CD4-positive, alpha-beta T cell treated with Interleukin-2 at 100 ng/mL for 4 hours (primary cell): ENCODE measurements around the gene C1orf159.
"Not testable (repeated sequence)": the region's sequence is repeated elsewhere in the genome, so short reads cannot be mapped to it uniquely, and the experiment has no call there.

Source experiments
- DNase-seq: peaks from one replicate; pipeline ENCODE4 v3.0.0-alpha.2; 2020; ENCODE audit warnings: low spot score

Gene C1orf159

DNA sequence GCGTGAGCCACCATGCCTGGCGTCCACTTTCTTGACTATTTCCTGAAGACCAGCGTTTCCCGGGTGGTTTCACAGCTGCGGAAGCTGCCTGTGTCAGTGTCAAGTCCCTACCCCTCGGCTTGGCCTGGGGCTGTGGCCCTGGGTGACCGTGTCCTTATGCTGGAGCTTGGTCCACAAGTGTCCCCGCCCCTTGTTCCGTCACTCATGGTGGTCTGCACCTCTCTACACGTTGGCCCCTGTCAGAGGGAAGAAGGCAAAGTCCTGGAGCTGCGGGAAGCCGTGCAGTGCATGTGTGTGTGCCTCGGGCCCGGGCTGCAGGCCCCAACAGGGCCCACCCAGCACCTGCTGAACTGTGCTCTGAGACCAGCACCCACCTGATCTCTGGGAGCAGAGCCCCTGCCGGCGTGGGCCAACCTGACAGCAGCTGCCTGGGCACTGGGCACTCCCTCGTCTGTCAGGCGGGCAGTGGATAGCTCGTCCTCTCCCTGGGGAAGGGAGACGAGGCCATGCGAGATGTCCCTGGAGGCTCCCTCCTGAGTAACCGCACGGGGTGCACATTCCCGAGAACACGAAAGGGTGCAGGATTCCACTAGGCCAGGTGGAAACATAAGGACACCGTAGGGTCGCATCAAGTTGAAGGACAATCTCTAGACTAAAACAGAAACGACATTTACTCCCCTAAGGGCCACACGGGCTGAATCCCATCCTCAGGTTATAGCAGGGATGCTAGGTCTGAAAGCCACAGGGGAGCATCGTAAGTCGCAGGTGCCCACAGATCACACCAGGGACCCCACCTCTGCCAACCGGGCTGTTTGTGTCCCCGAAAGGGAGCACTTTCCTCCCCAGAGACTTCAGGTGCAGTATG is 2.4 kb upstream of the C1orf159 start:
- DNase-seq: no peak

GRCh38 chr1:1117469-1117831 is 1.6 kb upstream of the C1orf159 start:
- no peak for DNase-seq

DNA sequence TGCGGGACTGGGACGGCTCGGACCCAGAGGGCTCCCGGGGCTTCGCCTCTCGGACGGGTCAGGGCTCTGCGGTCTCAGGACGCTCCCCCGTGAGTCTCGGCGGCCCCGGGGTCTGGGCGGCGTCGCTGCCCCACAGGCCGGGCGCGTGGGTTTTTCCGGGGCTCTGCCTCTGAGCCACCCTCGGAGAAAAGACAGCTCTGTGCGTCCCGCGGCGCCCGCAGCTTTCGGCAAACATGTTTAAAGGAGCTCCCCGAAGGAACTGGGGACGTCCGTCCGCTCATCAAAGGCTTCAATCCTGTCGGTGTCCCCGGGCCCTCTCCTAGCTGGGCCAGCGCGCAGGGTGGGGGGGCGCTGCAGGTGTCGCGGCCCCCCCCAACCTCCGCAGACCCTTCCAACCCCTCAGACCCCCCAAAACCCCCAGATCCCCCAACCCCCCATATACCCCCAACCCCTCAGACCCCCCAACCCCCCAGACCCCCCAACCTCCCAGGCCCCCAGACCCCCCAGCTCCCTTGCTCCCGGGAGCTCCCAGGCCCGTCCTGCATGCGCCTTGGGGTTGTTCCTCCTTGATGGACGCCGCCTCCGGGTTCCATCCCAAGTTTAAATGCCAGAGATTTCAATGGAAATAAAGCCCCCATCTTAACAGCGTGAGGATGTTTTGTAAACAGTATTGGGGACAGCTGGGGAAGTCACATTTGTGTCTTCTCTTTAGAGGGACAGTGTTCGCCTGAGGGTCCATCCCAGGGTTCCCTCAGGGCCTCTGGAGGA is 996 bp upstream of the C1orf159 start:
- peak; percentile 23 for DNase-seq

DNA sequence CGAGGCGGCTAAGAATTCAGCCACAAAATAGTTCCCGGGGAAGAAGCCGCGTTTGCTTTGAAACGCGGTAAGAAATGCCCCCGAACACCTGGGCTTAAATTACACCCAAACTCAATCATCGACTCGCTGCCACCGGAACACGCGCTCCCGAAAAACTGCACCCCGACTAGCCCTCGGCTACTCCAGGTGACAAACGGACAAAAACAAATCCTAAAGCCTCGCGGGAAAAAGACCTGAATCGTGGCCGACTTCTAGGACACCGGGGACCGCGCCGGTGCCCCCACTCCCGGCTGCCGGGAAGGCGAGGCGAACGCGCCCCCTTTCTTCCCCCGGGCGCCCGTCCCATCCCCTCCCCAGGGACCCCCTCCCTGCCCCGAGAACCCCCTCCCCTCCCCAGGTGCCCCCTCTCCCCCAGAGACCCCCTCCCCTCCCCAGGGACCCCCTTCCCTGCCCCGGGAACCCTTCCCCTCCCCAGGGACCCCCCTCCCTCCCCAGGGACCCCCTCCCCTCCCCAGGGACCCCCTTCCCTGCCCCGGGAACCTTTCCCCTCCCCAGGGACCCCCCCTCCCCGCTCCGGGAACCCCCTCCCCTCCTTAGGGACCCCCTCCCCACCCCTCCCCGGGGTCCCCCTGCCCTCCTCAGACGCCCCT is 628 bp downstream of the C1orf159 start:
- no peak for DNase-seq

DNA sequence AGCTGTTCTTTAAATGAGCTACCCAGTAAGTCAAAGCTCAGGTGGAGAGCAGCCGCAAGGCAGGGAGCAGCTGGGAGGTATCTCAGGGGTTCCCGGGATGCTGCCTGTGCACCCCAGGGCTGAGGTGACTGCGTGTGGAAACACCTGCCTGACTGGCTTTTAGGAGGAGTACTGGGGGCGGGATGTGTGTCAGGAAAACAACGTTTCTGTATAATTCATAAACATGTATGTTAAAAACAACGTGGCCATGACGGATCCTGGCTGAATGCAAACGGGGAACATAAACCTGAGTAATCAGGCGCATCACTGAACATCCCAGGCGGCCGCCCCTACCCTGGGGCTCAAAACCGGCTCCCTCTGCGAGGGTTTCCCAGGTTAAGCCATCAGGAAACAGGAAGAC is 1.5 kb downstream of the C1orf159 start:
- no peak for DNase-seq

DNA sequence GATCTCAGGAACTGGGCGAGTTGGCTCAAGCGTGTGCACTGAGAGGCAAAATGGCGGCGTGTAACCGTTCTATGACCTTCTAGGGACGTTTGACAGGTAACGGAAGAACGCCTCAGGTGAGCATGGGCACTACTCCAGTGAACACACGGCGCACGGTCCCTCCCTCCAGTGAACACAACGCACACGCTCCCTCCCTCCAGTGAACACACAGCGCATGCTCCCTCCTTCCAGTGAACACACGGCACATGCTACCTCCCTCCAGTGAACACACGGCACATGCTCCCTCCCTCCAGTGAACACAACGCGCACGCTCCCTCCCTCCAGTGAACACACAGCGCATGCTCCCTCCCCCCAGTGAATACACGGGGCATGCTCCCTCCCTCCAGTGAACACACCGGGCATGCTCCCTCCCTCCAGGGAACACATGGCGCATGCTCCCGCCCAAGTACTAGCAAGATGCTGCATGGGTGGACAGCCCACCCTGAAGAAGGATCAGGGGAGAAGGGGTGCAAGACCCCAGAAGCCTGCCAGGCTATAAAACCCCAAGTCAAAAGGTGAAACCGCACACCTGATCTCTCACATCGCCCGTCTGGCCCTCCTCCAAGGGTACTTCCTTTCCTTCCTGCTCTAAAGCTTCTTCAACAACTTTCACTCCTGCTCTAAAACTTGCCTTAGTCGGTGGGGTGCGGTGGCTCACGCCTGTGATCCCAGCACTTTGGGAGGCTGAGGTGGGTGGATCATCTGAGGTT is 3.5 kb downstream of the C1orf159 start:
- no peak for DNase-seq

DNA sequence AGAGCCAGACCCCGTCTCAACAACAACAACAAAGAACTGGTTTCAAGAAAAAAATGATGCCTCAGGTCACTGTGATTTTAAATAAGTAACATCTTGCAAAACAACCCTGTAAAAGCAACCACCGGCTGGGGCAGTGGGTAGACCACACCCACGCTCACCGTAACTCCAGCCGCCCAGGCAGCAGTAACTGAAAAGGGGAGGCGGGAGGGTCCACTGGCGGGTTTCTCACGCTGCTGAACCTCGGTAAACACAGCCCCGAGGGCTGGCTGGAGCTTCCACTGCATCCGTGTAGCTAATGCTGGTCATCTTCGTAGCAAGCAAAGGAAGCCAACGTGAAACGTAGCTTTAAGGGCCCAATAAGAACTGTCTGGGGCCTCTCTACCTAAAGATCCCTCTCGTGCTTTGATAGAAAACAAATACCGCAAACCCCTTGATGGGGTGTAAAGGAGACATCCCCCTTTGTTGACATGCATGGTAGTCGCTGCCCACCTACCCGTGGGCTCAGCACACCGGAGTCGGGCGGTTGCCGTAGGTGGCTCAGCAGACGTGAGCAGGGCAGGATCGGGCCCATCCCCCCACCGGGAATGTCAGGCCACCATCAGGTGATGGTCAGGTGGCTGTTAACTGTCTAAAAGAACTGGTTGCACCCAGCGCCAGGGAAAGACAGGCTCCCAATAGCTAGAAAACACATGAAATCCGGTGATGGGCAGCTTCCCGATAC is 4.2 kb downstream of the C1orf159 start:
- DNase-seq: no peak

GRCh38 chr1:1110561-1110971 is 5.3 kb downstream of the C1orf159 start:
- DNase-seq: no peak

DNA sequence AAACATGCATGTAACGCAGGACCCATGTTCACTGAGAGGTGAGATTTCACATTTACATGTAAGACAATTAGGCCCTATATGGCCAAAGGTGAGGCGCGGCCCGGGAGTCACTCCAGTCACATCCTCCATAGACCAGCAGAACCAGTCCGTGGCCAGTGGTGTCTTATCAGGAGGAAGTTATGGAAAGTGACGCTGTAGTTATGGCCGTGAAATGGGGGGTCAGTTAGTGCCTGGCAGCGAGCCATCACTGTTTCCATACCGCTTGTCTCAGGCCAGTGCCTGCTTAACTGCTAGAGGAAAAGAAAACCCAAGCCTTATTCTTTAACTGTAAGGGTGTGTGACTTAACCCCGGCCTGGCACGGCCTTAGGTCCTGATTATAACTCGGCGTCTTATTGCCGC is 6.1 kb downstream of the C1orf159 start:
- DNase-seq: no peak

DNA sequence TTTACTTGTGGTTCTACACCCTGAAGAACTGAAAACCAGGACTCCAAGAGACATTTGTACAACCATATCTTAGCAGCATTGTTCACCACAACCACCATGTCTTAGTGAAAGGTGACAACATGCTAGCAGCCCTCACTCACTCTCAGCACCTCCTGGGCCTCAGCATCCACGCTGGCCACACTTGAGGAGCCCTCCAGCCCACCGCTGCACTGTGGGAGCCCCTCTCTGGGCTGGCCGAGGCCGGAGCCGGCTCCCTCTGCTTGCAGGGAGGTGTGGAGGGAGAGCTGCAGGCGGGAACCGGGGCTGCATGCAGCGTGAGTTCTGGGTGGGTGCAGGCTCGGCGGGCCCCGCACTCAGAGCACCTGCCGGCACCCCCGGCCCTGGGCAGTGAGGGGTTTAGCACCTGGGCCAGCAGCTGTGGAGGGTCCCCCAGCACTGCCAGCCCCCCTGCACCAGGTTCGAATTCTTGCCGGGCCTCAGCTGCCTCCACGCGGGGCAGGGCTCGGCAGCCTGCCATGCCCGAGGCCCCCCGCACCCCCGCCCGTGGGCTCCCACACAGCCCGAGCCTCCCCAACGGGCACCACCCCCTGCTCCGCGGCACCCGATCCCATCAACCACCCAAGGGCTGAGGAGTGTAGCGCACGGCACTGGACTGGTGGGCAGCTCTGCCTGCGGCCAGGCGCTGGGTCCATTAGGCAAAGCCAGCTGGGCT is 9.2 kb downstream of the C1orf159 start:
- DNase-seq: no peak

DNA sequence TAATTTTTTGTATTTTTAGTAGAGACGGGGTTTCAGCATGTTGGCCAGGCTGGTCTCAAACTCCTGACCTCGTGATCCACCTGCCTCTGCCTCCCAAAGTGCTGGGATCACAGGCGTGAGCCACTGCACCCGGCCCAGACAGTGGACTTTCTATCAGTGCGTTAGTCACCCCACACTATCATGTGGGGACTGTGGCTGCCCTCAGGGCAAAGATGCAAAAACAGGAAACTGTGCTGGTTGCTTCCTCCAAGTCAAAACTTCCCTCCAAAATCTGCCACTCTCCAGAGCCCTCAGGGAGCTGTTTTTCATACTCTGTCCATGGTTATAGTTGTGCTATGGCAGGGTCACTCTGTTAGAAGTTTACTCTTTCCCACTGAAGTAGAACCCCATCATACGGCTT is 11.7 kb downstream of the C1orf159 start:
- peak; percentile 33 for DNase-seq

DNA sequence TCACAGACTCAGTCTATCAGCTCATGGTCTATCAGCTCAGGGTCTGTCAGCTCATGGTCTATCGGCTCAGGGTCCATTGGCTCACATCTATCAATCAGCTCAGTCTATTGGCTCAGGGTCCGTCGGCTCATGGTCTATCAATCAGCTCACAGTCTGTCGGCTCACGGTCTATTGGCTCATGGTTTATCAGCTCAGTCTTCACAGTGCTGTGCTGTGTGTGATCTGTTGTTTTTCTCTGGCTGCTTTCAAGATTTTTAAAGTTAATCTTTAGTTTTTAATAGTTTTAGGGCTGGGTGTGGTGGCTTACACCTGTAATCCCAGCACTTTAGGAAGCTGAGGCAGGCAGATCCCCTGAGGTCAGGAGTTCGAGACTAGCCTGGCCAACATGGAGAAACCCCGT is 14.4 kb downstream of the C1orf159 start:
- no peak for DNase-seq

GRCh38 chr1:1100296-1100695 is 15.6 kb downstream of the C1orf159 start:
- DNase-seq: no peak

DNA sequence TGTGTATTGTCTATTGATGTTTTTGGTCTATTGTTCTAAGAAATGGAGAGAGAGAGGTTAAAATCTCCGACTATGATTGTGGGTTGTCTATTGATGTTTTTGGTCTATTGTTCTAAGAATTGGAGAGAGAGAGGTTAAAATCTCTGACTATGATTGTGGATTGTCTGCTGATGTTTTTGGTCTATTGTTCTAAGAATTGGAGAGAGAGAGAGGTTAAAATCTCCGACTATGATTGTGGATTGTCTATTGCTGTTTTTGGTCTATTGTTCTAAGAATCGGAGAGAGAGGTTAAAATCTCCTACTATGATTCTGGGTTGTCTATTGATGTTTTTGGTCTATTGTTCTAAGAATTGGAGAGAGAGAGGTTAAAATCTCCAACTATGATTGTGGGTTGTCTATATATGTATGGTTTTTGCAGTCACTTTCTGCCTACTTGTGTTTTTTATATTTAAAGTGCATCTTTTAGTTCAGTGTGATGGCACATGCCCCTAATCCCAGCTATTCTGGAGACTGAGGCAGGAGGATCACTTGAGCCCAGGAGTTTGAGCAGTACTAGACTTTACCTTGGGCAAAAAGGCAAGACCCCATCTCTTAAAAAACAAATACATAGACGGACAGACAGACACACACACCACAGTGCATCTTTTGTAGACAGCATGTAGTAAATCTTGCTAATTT is 16.2 kb downstream of the C1orf159 start:
- DNase-seq: peak; percentile 43

DNA sequence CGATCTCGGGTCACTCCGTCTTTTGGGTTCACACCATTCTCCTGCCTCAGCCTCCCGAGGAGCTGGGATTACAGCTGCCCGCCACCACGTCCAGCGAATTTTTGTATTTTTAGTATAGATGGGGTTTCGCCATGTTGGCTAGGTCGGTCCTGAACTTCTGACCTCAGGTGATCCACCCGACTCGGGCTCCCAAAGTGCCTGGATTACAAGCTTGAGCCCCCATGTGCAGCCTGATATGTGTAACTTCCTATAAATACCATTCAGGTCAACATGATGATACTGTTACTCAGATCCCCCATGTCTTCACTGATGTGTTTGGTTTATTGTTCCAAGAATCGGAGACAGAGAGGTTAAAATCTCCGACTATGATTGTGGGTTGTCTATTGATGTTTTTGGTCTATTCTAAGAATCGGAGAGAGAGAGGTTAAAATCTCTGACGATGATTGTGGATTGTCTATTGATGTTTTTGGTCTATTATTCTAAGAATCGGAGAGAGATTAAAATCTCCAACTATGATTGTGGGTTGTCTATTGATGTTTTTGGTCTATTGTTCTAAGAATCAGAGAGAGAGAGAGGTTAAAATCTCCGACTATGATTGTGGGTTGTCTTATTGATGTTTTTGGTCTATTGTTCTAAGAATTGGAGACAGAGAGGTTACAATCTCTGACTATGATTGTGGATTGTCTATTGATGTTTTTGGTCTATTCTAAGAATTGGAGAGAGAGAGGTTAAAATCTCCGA is 17.0 kb downstream of the C1orf159 start:
- peak; percentile 54 for DNase-seq

GRCh38 chr1:1096136-1096535 is 19.8 kb downstream of the C1orf159 start:
- not testable (repeated sequence) for DNase-seq

DNA sequence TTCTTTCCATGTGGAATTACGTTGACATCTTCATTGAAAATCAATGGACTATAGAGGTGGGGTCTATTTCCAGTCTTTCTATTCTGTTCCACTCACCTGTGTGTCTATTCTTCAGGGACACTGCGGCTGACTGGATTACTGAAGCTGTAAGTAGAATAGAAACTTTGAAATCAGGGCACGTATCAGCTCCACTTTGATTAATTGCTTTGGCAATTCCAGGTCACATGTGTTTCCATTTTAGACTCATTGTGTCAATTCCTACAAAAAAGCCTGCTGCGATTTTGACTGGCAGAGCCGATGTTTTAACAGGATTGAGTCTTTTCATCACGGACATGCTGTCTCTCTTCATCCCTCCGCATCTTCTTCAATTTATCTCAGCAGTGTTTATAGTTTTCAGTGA is 20.9 kb downstream of the C1orf159 start:
- DNase-seq: no peak

DNA sequence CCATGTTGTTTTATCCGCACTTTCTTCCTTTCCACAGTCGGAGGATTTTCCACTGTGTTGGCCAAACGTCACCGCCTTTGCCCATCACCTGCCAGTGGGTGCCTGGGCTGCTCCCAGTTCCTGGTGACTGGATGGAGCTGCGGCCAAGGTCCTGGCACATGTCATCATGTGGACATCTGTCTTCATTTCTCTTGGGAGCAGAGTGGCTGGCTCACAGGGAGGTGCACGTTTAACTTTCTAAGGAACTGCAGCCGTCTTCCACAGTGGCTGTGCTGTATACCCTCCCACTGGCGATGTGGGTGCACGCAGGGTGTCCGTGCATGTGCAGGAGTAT is 22.3 kb downstream of the C1orf159 start:
- DNase-seq: no peak

DNA sequence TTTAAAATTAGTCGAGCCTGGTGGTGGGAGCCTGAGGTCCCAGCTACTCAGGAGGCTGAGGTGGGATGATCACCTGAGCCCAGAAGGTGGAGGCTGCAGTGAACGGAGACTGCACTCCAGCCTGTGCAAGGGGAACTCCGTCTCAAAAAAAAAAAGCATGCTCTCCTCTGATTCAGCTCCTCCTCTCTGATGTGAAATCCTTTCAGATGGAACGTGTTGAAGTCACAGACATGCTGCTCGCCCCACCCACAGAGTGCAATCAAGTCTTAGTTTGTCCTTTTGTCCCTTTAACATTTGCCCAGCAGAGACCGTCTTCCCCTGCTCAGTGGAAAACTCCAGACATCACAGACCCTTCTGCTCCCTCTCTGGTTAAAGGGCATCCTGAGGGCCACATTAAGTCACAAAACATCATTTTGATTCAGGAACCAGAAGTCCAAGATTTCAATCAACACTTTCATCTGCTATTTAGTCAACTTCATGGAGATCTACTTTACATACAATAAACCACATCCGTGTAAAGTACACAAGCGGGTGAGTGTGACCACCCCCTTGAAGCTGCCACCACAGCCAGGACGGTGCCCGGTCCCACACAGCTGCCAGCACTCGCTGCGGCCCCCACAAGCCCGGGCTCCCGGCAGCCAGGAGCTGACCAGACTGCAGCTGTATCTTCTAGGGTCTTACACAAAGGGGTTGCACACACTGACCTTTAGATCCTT is 22.8 kb downstream of the C1orf159 start:
- no peak for DNase-seq
